Measurements from ENCODE around the gene GALK1.

The GALK1 gene

GRCh38 chr17:75742337-75742736 is 22.7 kb downstream of the GALK1 start:
- no peak for TF ChIP-seq CTCF (IDR thresholded peaks at IDR 0.05; ENCODE audit: low read depth, low read length, missing control alignments)
- DNase-seq (ENCODE audit: extremely low read depth, low read depth), result no peak
- H3K4me3 ChIP-seq (replicated peaks; ENCODE audit: low read depth, low read length), result no peak overlapping the region

GRCh38 chr17:75740631-75741077 is 24.3 kb downstream of the GALK1 start:
- H3K4me3 ChIP-seq (replicated peaks; ENCODE audit: low read depth, low read length), result no peak overlapping the region
- DNase-seq (ENCODE audit: extremely low read depth, low read depth), result no peak
- no peak for TF ChIP-seq CTCF (IDR thresholded peaks at IDR 0.05; ENCODE audit: low read depth, low read length, missing control alignments)

- H3K4me3 ChIP-seq (replicated peaks; ENCODE audit: low read depth, low read length), result no peak overlapping the region
- no peak for TF ChIP-seq CTCF (IDR thresholded peaks at IDR 0.05; ENCODE audit: low read depth, low read length, missing control alignments)
- DNase-seq (ENCODE audit: extremely low read depth, low read depth), result no peak
Observed at GRCh38 chr17:75740215-75740614, 24.8 kb downstream of the GALK1 start.

GRCh38 chr17:75739801-75740200 is 25.2 kb downstream of the GALK1 start:
- TF ChIP-seq CTCF (IDR thresholded peaks at IDR 0.05; ENCODE audit: low read depth, low read length, missing control alignments), result no peak
- H3K4me3 ChIP-seq (replicated peaks; ENCODE audit: low read depth, low read length), result no peak overlapping the region
- no peak for DNase-seq (ENCODE audit: extremely low read depth, low read depth)

- no peak for TF ChIP-seq CTCF (IDR thresholded peaks at IDR 0.05; ENCODE audit: low read depth, low read length, missing control alignments)
- H3K4me3 ChIP-seq (replicated peaks; ENCODE audit: low read depth, low read length), result no peak overlapping the region
- DNase-seq (ENCODE audit: extremely low read depth, low read depth), result no peak
Observed at GRCh38 chr17:75739174-75739573, 25.8 kb downstream of the GALK1 start.

- no peak for DNase-seq (ENCODE audit: extremely low read depth, low read depth)
- no peak overlapping the region for H3K4me3 ChIP-seq (replicated peaks; ENCODE audit: low read depth, low read length)
- TF ChIP-seq CTCF (IDR thresholded peaks at IDR 0.05; ENCODE audit: low read depth, low read length, missing control alignments), result no peak
Observed at GRCh38 chr17:75738218-75738802, 26.7 kb downstream of the GALK1 start.

Measured in HFF-Myc (cell line).